ENCODE measurements around the gene PAMR1.
"Not testable (repeated sequence)": the region's sequence is repeated elsewhere in the genome, so short reads cannot be mapped to it uniquely, and the experiment has no call there.

Gene PAMR1

GRCh38 chr11:35545391-35546003 is 20.1 kb upstream of the PAMR1 start:
- DNase-seq (ENCODE audit: low read depth, low spot score) = no peak

DNA sequence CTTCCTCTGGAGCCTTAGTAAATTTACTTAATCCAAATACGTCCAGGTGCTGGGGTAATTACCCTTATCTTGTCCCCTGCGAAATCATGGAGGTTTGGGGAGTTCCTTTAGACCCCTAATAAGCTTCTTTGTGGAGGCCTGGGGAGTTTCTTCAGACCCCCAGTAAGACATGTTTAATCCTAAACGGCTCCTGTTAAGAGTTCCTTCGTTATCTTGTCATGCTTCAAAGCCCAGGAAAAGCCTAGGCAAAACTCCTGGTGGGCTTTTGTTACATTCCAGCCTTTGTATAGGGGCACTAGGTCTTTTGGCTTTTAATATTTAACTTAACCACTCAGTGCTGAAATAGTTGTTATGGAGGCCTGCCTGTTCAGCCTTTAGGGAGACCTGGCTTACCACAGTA is 18.1 kb upstream of the PAMR1 start:
- DNase-seq (ENCODE audit: low read depth, low spot score) = no peak

GRCh38 chr11:35541621-35542375 is 16.4 kb upstream of the PAMR1 start:
- DNase-seq (ENCODE audit: low read depth, low spot score) = no peak

GRCh38 chr11:35540526-35540925 is 15.1 kb upstream of the PAMR1 start:
- DNase-seq (ENCODE audit: low read depth, low spot score) = no peak

DNA sequence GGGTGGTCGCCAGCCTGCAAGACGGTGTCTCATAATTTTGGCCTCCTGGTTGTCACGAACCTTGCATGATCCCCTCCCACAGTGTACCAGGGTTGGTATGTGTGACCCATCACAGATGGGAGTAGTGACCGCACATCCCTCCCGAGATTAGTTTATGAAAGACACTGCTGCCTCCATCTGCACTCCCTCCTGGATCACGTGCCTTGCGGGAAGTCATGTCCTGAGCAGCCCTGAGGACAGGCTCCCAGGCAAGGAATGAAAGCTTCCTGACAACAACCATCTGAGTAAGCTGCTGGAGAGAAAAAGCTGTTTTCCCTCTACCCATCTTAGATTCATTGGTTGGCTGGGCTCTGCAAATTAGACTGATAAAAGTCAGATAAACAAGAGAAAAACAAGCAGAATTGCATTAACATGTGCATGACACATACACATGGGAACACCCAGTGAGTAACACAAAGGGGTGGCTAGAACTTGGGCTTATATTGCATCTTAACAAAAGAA is 14.4 kb upstream of the PAMR1 start:
- DNase-seq (ENCODE audit: low read depth, low spot score) = no peak

GRCh38 chr11:35539256-35539655 is 13.8 kb upstream of the PAMR1 start:
- no peak for DNase-seq (ENCODE audit: low read depth, low spot score)

DNA sequence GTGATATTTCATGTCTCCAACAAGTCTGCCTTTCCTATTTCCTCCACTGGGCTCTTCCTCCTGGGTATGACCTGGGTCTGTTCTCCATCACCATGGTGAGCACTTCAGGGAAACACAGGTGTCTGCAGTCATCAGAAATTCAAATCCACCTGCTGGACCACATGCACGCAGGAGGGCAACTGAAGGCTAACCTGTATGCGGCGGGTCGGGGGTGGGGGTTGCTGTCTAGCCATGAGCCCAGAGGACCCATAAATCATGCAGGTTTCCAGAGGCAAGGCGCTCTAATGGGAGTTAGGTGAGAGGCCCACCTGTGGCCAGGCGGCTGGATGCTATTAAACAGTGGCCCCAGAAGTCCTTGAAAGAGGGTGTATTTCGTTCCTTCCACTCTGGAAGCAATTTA is 11.1 kb upstream of the PAMR1 start:
- DNase-seq (ENCODE audit: low read depth, low spot score) = no peak

- DNase-seq (ENCODE audit: low read depth, low spot score) = no peak
These were observed 5.8 kb upstream of the PAMR1 start for GRCh38 chr11:35531246-35531645.

GRCh38 chr11:35529971-35530495 is 4.6 kb upstream of the PAMR1 start:
- no peak for DNase-seq (ENCODE audit: low read depth, low spot score)

- DNase-seq (ENCODE audit: low read depth, low spot score) = no peak
These were observed 965 bp upstream of the PAMR1 start for GRCh38 chr11:35526370-35526792.

DNA sequence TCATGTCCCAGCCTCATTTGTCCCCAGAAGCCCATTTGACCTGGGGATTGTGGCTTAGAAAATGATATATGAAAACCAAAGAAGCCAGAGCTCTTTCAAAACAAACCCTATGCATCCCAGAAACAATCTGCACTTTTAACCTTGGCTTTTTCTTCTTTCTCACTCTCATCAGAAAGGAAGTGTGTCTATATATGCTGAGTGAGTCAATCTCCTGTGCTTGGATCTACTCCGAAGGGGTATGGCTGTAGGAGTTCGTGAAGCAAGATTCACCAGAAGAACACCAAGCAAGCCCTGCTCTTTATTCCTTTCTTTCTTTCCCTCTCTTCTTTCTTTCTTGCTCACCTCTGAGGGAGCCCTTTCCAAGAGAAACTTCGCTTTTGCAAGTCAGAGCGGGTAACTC is 636 bp downstream of the PAMR1 start:
- no peak for DNase-seq (ENCODE audit: low read depth, low spot score)

- no peak for DNase-seq (ENCODE audit: low read depth, low spot score)
These were observed 1.6 kb downstream of the PAMR1 start for GRCh38 chr11:35523861-35524260.

GRCh38 chr11:35523331-35523768 is 2.1 kb downstream of the PAMR1 start:
- DNase-seq (ENCODE audit: low read depth, low spot score) = no peak

DNA sequence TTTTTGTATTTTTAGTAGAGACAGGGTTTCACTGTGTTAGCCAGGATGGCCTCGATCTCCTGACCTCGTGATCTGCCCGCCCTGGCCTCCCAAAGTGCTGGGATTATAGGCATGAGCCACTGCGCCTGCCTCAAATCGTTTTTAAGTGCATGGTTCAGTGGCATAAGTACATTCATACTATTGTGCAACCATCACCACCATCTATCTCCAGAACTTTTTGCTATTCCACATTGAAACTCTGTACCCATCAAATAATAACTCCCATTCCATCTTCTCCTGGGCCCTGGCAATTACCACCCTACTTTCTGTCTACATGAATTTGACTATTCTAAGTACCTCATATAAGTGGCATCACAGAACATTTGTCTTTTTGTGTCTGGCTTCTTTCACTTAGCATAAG is 3.3 kb downstream of the PAMR1 start:
- DNase-seq (ENCODE audit: low read depth, low spot score) = not testable (repeated sequence)

GRCh38 chr11:35520376-35520775 is 5.0 kb downstream of the PAMR1 start:
- no peak for DNase-seq (ENCODE audit: low read depth, low spot score)

DNA sequence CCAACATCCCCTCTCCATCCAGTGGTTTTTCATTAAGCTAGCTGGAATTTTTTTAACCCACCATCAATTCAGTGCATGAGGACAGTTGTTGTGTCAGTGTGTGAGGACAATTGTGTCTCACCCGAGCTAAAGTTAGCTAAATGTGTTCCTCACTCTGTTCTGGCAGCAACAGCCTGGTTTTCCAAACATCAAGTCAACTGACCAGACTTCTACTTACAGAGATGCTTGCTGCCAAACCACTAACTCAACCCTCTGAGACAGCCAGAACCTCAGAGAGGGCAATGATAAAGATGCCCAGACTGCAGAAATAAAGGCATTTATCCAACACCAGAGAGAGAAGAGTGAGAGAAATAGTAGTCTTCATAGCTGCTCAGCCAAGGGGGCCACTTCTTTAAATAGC is 6.7 kb downstream of the PAMR1 start:
- DNase-seq (ENCODE audit: low read depth, low spot score) = no peak

GRCh38 chr11:35517481-35517880 is 7.9 kb downstream of the PAMR1 start:
- no peak for DNase-seq (ENCODE audit: low read depth, low spot score)

- DNase-seq (ENCODE audit: low read depth, low spot score) = no peak
These were observed 9.0 kb downstream of the PAMR1 start for GRCh38 chr11:35516403-35516802.

- DNase-seq (ENCODE audit: low read depth, low spot score) = no peak
These were observed 10.2 kb downstream of the PAMR1 start for GRCh38 chr11:35515224-35515623.

GRCh38 chr11:35514481-35514880 is 10.9 kb downstream of the PAMR1 start:
- no peak for DNase-seq (ENCODE audit: low read depth, low spot score)

DNA sequence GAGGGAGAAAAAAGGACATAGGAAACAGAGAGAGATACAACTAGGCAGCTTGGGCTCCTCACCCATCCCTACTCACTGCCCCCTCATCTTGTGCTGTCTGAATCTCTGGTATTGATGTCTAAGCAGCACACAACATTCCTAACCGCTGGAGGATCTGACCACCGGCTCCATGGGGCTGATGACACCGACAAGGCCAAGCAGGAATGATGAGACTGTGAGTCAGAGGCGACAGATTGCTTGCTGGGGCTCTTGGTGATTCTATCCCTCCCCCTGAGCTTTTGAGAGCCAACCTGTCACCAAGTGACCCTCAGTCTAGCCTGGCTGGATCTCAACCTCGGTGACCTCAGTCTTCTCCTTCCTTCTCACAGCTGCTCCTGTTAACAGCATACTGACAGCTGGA is 13.8 kb downstream of the PAMR1 start:
- DNase-seq (ENCODE audit: low read depth, low spot score) = no peak

DNA sequence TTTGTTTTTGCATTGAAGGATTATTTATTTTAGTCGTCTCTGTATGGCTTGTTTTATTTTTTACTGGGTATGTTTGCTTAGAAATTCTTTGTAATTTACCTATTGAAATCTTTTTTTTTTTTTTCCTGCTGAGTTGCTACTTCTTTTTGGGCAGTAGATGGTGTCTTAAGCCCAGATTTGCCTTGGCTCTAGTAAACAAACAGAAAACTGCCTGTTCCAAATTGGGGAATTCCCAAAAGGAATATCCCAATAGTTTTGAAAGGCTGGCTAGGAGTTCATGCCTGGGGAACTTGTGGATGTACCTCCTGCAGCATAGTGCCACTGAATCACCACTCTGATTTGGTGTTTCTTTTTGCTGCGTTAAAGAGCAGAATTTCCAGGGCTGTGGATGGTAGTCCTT is 17.7 kb downstream of the PAMR1 start:
- DNase-seq (ENCODE audit: low read depth, low spot score) = no peak

- no peak for DNase-seq (ENCODE audit: low read depth, low spot score)
These were observed 23.6 kb downstream of the PAMR1 start for GRCh38 chr11:35501776-35502175.
